Smooth muscle cell (in vitro differentiated cells): ENCODE data around the gene CACNA1G. TPM values are rescaled to one million over a fixed set of nuclear protein-coding genes. Genes with fewer than 3 reads are reported as not detected.
A peak's percentile ranks its signal among the peaks of the same experiment; 100 is the strongest.

Source experiments
- DNase-seq: peaks from one replicate; lab custom pipeline; 2025; ENCODE audit not compliant: unreplicated experiment; lab: John Stamatoyannopoulos, UW
- H2AFZ ChIP-seq: fragments of 200-600 bp; sonication (generic); 2 replicates; pipeline ENCODE4 v1.6.0; 2016; ENCODE audit warnings: antibody characterized with exemption, low read depth, mild to moderate bottlenecking
- H3F3A ChIP-seq: fragments of 200-600 bp; sonication (generic); 2 replicates; pipeline ENCODE4 v1.6.0; 2017; ENCODE audit warnings: antibody characterized with exemption, low read depth
- H3K27ac ChIP-seq: fragments of 200-600 bp; sonication (generic); 2 replicates; pipeline ENCODE4 v1.5.1; 2016; ENCODE audit warnings: low read depth, mild to moderate bottlenecking
- H3K27me3 ChIP-seq: fragments of 200-600 bp; sonication (generic); 2 replicates; pipeline ENCODE4 v1.6.1; 2016; ENCODE audit warnings: low read depth, mild to moderate bottlenecking
- H3K36me3 ChIP-seq: fragments of 200-600 bp; sonication (generic); 2 replicates; pipeline ENCODE4 v1.5.1; 2016; ENCODE audit warnings: low read depth
- H3K4me1 ChIP-seq: fragments of 200-600 bp; sonication (generic); 2 replicates; pipeline ENCODE4 v1.5.1; 2016; ENCODE audit warnings: low read depth
- H3K4me2 ChIP-seq: fragments of 200-600 bp; sonication (generic); 2 replicates; pipeline ENCODE4 v1.6.0; 2016; ENCODE audit warnings: mild to moderate bottlenecking
- H3K4me3 ChIP-seq: fragments of 200-600 bp; sonication (generic); 2 replicates; pipeline ENCODE4 v1.5.1; 2016; ENCODE audit warnings: mild to moderate bottlenecking
- H3K79me2 ChIP-seq: fragments of 200-600 bp; sonication (generic); 2 replicates; pipeline ENCODE4 v1.6.0; 2016; ENCODE audit warnings: low read depth, mild to moderate bottlenecking
- H3K9ac ChIP-seq: fragments of 200-600 bp; sonication (generic); 2 replicates; pipeline ENCODE4 v1.6.0; 2016; ENCODE audit warnings: low read depth
- H3K9me3 ChIP-seq: fragments of 200-600 bp; sonication (generic); replicated peaks from 2 replicates; pipeline ENCODE4 v1.5.1; 2016; ENCODE audit warnings: low read depth
- H4K20me1 ChIP-seq: fragments of 200-600 bp; sonication (generic); 2 replicates; pipeline ENCODE4 v1.6.0; 2016; ENCODE audit warnings: low read depth
- CTCF ChIP-seq: fragments of 200-600 bp; sonication (generic); IDR thresholded peaks from 2 replicates; pipeline ENCODE4 v1.5.1; 2017; ENCODE audit warnings: borderline replicate concordance, mild to moderate bottlenecking, antibody characterized with exemption; ENCODE audit not compliant: insufficient read depth, poor library complexity, severe bottlenecking
- WGBS: methylation state at CpG from one replicate; pipeline ENCODE4 v1.1.7; 2016; ENCODE audit warnings: low lambda C conversion rate; 5-methylcytosine and 5-hydroxymethylcytosine counted together
- polyA plus RNA-seq: library from polyadenylated mRNA; unstranded; fragments of >200 nt; fragmentation: Nextera tagmentation; extraction: Ambion mirVana; gene quantifications from 2 replicates; pipeline ENCODE4 v1.2.1, GENCODE V29; 2016
- total RNA-seq: library from RNA; depleted of rRNA; stranded (reverse); fragments of >200 nt; gene quantifications from 2 replicates; pipeline ENCODE4 v1.2.3, GENCODE V29; 2014

CACNA1G gene
- total and polyA plus RNA-seq, 2 experiments from 2014 or later = 1.6 to 1.7 TPM

GRCh38 chr17:50660042-50660886 is 99.7 kb downstream of the CACNA1G start:
- Histone ChIP-seq H3K79me2 (no peaks in the 10 kb centered on the region), H3K4me2 (no peak overlapping the region), H3K27ac (no peak overlapping the region), H3F3A (no peaks in the 10 kb centered on the region), H2AFZ (no peak overlapping the region), H3K4me3 (no peak overlapping the region), H3K36me3 (no peaks in the 10 kb centered on the region), H4K20me1 (no peaks in the 10 kb centered on the region), H3K27me3 (no peaks in the 10 kb centered on the region), H3K9ac (no peak overlapping the region), H3K4me1 (peaks cover 9% of the 10 kb centered on the region), H3K9me3 (no peaks in the 10 kb centered on the region)
- DNase-seq = no peak
- 68% methylated on average over 11 of the region's 11 CpGs for WGBS
- TF ChIP-seq CTCF = no peak

- no peak for TF ChIP-seq CTCF
- Histone ChIP-seq H3K4me1 (peaks cover 9% of the 10 kb centered on the region), H4K20me1 (no peaks in the 10 kb centered on the region), H2AFZ (no peak overlapping the region), H3K4me3 (no peak overlapping the region), H3K36me3 (no peaks in the 10 kb centered on the region), H3F3A (no peaks in the 10 kb centered on the region), H3K9me3 (no peaks in the 10 kb centered on the region), H3K9ac (no peak overlapping the region), H3K79me2 (no peaks in the 10 kb centered on the region), H3K4me2 (no peak overlapping the region), H3K27me3 (no peaks in the 10 kb centered on the region), H3K27ac (no peak overlapping the region)
- DNase-seq = no peak
- 82% methylated on average over 10 of the region's 10 CpGs for WGBS
These were observed 100.4 kb downstream of the CACNA1G start for GRCh38 chr17:50660887-50661345.

GRCh38 chr17:50661348-50661747 is 100.8 kb downstream of the CACNA1G start:
- Histone ChIP-seq H3K79me2 (no peaks in the 10 kb centered on the region), H2AFZ (no peak overlapping the region), H3K9ac (no peak overlapping the region), H3K4me3 (no peak overlapping the region), H3K27ac (no peak overlapping the region), H3K36me3 (no peaks in the 10 kb centered on the region), H3K4me1 (peaks cover 9% of the 10 kb centered on the region), H3K9me3 (no peaks in the 10 kb centered on the region), H3F3A (no peaks in the 10 kb centered on the region), H3K4me2 (peak overlapping the region; percentile 18), H3K27me3 (no peaks in the 10 kb centered on the region), H4K20me1 (no peaks in the 10 kb centered on the region)
- TF ChIP-seq CTCF = no peak
- whole genome bisulfite sequencing = 87% methylated on average over 5 of the region's 5 CpGs
- DNase-seq = no peak
